Fibroblast of pulmonary artery (primary cell): Measurements from ENCODE around the gene RPH3AL.

Source experiments
- DNase-seq: peaks from one replicate; pipeline ENCODE4 v3.0.0-alpha.2; 2010; ENCODE audit warnings: low read depth
- H3K4me3 ChIP-seq: replicated peaks from 2 replicates; pipeline ENCODE4 v1.5.1; 2011; ENCODE audit warnings: low read depth, mild to moderate bottlenecking, control low read depth, low read length, moderate library complexity
- CTCF ChIP-seq: IDR thresholded peaks from 2 replicates; pipeline ENCODE4 v1.5.1; 2011; ENCODE audit warnings: mild to moderate bottlenecking, control low read depth, low read length, inconsistent platforms; ENCODE audit errors: missing control alignments

Gene RPH3AL

GRCh38 chr17:252456-252855, 100.2 kb downstream of the RPH3AL start:
- DNase-seq, result no peak
- H3K4me3 ChIP-seq, result no peak overlapping the region
- no peak for TF ChIP-seq CTCF

- TF ChIP-seq CTCF, result no peak
- no peak for DNase-seq
- no peak overlapping the region for H3K4me3 ChIP-seq
Measured at GRCh38 chr17:251531-251930, 101.1 kb downstream of the RPH3AL start.

GRCh38 chr17:250487-251300, 101.9 kb downstream of the RPH3AL start:
- H3K4me3 ChIP-seq, result no peak overlapping the region
- no peak for DNase-seq
- TF ChIP-seq CTCF, result no peak

- TF ChIP-seq CTCF, result no peak
- H3K4me3 ChIP-seq, result no peak overlapping the region
- DNase-seq, result no peak
Measured at GRCh38 chr17:249236-249993, 103.2 kb downstream of the RPH3AL start.

GRCh38 chr17:248337-249235, 104.0 kb downstream of the RPH3AL start:
- no peak for TF ChIP-seq CTCF
- no peak overlapping the region for H3K4me3 ChIP-seq
- DNase-seq, result no peak

GRCh38 chr17:247767-248166, 104.8 kb downstream of the RPH3AL start:
- DNase-seq, result no peak
- no peak for TF ChIP-seq CTCF
- no peak overlapping the region for H3K4me3 ChIP-seq
